ENCODE results near the gene PWWP2B. TPM values are rescaled to one million over a fixed set of nuclear protein-coding genes. Genes with fewer than 3 reads are reported as not detected.

PWWP2B gene
- total and polyA plus RNA-seq, 2 of the 4 experiments (the other 2 are of a cell fraction): 1.7 to 2.2 TPM

DNA sequence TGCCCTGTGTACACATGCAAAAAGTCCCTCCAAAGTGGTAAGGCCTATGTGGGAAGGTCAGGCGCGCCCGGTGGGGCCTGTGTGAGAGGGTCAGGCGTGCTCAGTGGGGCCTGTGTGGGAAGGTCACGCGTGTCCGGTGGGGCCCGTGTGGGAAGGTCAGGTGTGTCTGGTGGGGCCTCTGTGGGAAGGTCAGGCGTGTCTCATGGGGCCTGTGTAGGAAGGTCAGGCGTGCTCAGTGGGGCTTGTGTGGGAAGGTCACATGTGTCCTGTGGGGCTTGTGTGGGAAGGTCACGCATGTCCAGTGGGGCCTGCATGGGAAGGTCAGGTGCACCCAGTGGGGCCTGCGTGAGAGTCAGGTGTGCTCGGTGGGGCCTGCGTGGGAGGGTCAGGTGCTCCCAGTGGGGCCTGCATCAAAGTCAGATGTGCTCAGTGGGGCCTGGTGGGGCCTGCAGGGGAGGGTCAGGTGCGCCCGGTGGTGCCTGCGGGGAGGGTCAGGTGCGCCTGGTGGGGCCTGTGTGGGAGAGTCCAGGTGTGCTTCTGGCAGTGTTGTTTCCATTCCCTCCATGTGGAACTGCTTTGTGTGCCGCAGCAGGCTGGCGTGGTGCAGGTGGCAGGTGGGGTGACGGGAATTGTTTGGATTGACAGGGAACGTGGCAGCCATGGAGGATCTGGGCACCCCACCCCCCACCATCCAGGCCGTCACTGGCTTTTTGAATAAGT, 49.6 kb upstream of the PWWP2B start:
- in situ Hi-C loops (cut with MboI; ENCODE audit: low sequenced_read_pairs) (loop anchor here (5.0 kb wide), 1 partner anchor 125 kb away; no protein-coding TSS in a partner anchor), dilution Hi-C loops (cut with HindIII; ENCODE audit: low sequenced_read_pairs, unreplicated experiment) (loop anchor here (25.0 kb wide), 1 partner anchor 110 kb away; no protein-coding TSS in a partner anchor), intact Hi-C loops (cut with micrococcal nuclease) (no loop called here)
- WGBS, 2 experiments (ENCODE audit: extremely low coverage in 2 of 2, insufficient read length in 1 of 2): 92% methylated on average over 14 of the region's 23 CpGs; no CpG with 5 or more reads in 1 of the 2 experiments
- H3K14ac ChIP-seq (replicated peaks; ENCODE audit: low read depth, low read length): no peak overlapping the region
- no peaks in the 10 kb centered on the region for H3K4me1 ChIP-seq (ENCODE audit: control insufficient read depth, insufficient read depth, low read length)
- no peak overlapping the region for H3K9ac ChIP-seq (ENCODE audit: low read depth, low read length)
- no peaks in the 10 kb centered on the region for H3K27me3 ChIP-seq (ENCODE audit: control insufficient read depth, insufficient read depth, low read length)
- H3K56ac ChIP-seq (ENCODE audit: extremely low read depth, insufficient read depth, low read length): no peak overlapping the region
- H2BK5ac ChIP-seq (ENCODE audit: low read depth, low read length, poor library complexity, severe bottlenecking): no peak overlapping the region
- no peak for ATAC-seq (ENCODE audit: low read depth)
- ChIA-PET CTCF (no interaction called here), POLR2A (ENCODE audit: unreplicated experiment) (no interaction called here)
- no peak overlapping the region for H2BK120ac ChIP-seq (ENCODE audit: low read depth, low read length)
- H2AFZ ChIP-seq (replicated peaks; ENCODE audit: low read length, poor library complexity): no peak overlapping the region
- no peak overlapping the region for H3K4ac ChIP-seq (ENCODE audit: low read depth, low read length)
- H3K18ac ChIP-seq (ENCODE audit: low read depth, low read length): no peak overlapping the region
- no peaks in the 10 kb centered on the region for H3K9me1 ChIP-seq (ENCODE audit: insufficient read depth, low read length)
- no peak overlapping the region for H2AK5ac ChIP-seq (ENCODE audit: low read depth, low read length)
- no peak overlapping the region for H3K4me2 ChIP-seq (ENCODE audit: low read depth, low read length)
- TF ChIP-seq RAD21 (IDR thresholded peaks at IDR 0.05; ENCODE audit: low read length) (no peak), NFE2L2 (IDR thresholded peaks at IDR 0.05; ENCODE audit: low read depth, low read length) (no peak), POLR2A (IDR thresholded peaks at IDR 0.05; ENCODE audit: low read depth, low read length) (no peak), MXI1 (IDR thresholded peaks at IDR 0.05; ENCODE audit: borderline replicate concordance, low read depth, low read length) (no peak), USF2 (IDR thresholded peaks at IDR 0.05; ENCODE audit: low read depth, low read length) (no peak), SMC3 (IDR thresholded peaks at IDR 0.05; ENCODE audit: low read depth, low read length) (no peak)
- no peaks in the 10 kb centered on the region for H3K79me1 ChIP-seq (ENCODE audit: low read depth in 1 of 2, low read length in 2 of 2)
- H2BK20ac ChIP-seq (ENCODE audit: low read depth, low read length): no peak overlapping the region
- no peak overlapping the region for H4K5ac ChIP-seq (ENCODE audit: low read depth, low read length)
- H2AK9ac ChIP-seq (replicated peaks; ENCODE audit: low read depth, low read length, poor library complexity): no peak overlapping the region
- H3K9me3 ChIP-seq (ENCODE audit: control insufficient read depth, insufficient read depth, low read length): no peaks in the 10 kb centered on the region
- peaks cover 16% of the 10 kb centered on the region for H3K36me3 ChIP-seq (ENCODE audit: control insufficient read depth, insufficient read depth, low read length)
- no peak overlapping the region for H3K4me3 ChIP-seq (ENCODE audit: insufficient read depth, low read depth, low read length)
- H4K8ac ChIP-seq (ENCODE audit: low read depth in 2 of 2, low read length in 2 of 2): no peak overlapping the region
- DNase-seq: no peak
- no peak overlapping the region for H3K27ac ChIP-seq (ENCODE audit: insufficient read depth, low read length)
- BruUV-seq (replicated peaks): no TSS peak
- H4K20me1 ChIP-seq (ENCODE audit: insufficient read depth, low read length): no peaks in the 10 kb centered on the region
- no peak overlapping the region for H2BK15ac ChIP-seq (ENCODE audit: low read depth, low read length)
- H4K91ac ChIP-seq (ENCODE audit: insufficient read depth, low read depth, low read length): no peak overlapping the region
- no peak overlapping the region for H3K23ac ChIP-seq (ENCODE audit: low read depth, low read length)

Data from IMR-90 (cell line).